Myometrial cell (primary cell): ENCODE data around the gene MEX3B. TPM values are rescaled to one million over a fixed set of nuclear protein-coding genes. Genes with fewer than 3 reads are reported as not detected.

ENCODE experiments used
- total RNA-seq: library from RNA; depleted of rRNA; stranded (reverse); fragments of >200 nt; gene quantifications from 2 replicates; pipeline ENCODE4 v1.2.3, GENCODE V29; 2015

MEX3B gene
- total RNA-seq = 2.9 and 4.1 TPM in 2 replicates

DNA sequence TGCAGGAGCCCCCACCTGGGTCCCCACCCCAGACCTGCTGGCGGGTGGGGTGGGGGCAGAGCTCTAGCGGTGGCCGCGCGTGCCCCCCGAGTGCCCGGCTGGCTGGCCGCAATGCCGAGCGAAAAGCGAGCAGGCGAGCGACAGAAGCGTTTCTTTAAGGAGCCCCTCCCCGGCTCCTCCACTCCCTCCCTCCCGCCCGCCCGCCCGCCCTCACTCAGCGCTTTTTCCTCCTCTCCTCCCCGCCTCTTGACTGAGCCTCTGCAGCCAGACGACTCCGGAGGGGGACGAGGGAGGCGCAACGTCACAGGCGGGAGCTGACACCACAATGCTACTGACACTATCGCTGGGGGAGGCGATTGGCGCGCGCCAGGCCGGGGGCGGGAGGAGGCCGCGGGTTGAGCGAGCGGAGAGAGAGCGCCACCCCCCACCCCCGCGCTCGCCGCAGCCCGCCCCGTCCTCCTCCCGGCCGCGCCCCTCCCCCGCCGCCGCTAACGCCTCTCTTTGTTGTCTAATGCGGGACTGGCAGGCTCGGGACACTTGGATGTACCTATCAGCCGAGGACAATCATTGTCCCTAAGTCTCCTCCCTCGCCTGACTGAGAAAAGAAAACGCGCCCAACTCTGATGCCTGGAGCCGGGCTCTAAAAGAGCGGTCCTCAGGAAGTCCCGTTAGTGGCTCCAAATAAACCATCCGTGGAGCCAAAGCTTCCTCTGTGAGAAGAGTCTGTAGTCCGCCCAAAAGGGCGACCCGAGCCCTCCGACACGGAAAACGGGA lies at the start of gene MEX3B:
MEX3B (minus strand) TSS at position 127 of the 774 bp plus-strand sequence. CDS start 313 bp downstream, outside the sequence.

Other genes starting within 250 kb of the MEX3B start
- gene EFL1, start 216.7 kb upstream of the MEX3B start, total RNA-seq = 14.9 and 17.3 TPM in 2 replicates
- 0.29 and 0.71 TPM in 2 replicates for gene SAXO2, start 216.8 kb upstream of the MEX3B start, total RNA-seq